WTC11 (cell line): Measurements from ENCODE around the gene MAP3K7.

Experiments
- CREB1 ChIP-seq: sonication (generic); formaldehyde crosslinking; IDR thresholded peaks from 2 replicates; pipeline ENCODE4 v1.8.0; 2023; ENCODE audit warnings: mild to moderate bottlenecking, missing genetic modification reagents
- CREM ChIP-seq: sonication (generic); formaldehyde crosslinking; IDR thresholded peaks from 2 replicates; pipeline ENCODE4 v1.8.1; 2022; ENCODE audit warnings: mild to moderate bottlenecking, missing genetic modification reagents, moderate library complexity
- CTCF ChIP-seq: fragments of 200-600 bp; IDR thresholded peaks from 2 replicates; pipeline ENCODE4 v1.8.0; 2022; ENCODE audit warnings: antibody characterized with exemption
- E2F1 ChIP-seq: sonication (generic); formaldehyde crosslinking; IDR thresholded peaks from 2 replicates; pipeline ENCODE4 v1.8.0; 2022; ENCODE audit warnings: mild to moderate bottlenecking, missing genetic modification reagents
- ERG ChIP-seq: fragments of 250-450 bp; sonication (Bioruptor Pico); IDR thresholded peaks from 2 replicates; pipeline ENCODE4 v1.8.0; 2021; ENCODE audit warnings: mild to moderate bottlenecking
- GTF2I ChIP-seq: fragments of 250-450 bp; sonication (Bioruptor Pico); conservative IDR thresholded peaks from 2 replicates; pipeline ENCODE4 v1.4.0; 2021; ENCODE audit warnings: mild to moderate bottlenecking
- TCF7 ChIP-seq: sonication (generic); formaldehyde crosslinking; IDR thresholded peaks from 2 replicates; pipeline ENCODE4 v1.8.0; 2022; ENCODE audit warnings: mild to moderate bottlenecking, low read depth, missing genetic modification reagents, moderate library complexity
- ZBTB21 ChIP-seq: sonication (generic); formaldehyde crosslinking; IDR thresholded peaks from 2 replicates; pipeline ENCODE4 v1.8.1; 2023; ENCODE audit warnings: mild to moderate bottlenecking, missing genetic modification reagents, borderline replicate concordance
- ZNF121 ChIP-seq: sonication (generic); formaldehyde crosslinking; IDR thresholded peaks from 2 replicates; pipeline ENCODE4 v1.8.0; 2023; ENCODE audit warnings: missing genetic modification reagents
- ZNF532 ChIP-seq: fragments of 250-450 bp; sonication (Bioruptor Pico); IDR thresholded peaks from 2 replicates; pipeline ENCODE4 v1.9.0; 2021; ENCODE audit warnings: mild to moderate bottlenecking, borderline replicate concordance

DNA sequence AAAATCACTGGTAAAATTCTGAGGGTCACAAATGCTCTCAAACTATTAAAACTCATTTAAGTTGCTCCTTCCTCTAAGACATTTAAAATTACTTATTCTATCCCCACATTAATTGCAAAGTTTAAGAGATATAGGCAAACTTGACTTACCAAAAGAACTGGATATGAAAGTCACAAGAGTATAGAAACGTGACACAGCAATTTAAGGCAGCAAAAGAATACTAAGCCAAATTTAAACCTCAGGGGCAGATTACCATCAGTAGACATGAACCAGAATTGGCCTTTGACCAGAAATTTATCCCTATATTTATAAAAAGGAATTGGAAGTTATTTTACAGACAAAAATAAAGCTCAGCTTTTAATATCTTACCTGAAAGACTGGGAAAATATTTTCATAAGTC, 56.0 kb downstream of the MAP3K7 start:
- TF ChIP-seq ZBTB21 (CRISPR knock-in tag) (no peak), CTCF (no peak), ERG (no peak), TCF7 (CRISPR knock-in tag) (no peak), ZNF532 (CRISPR knock-in tag) (no peak), E2F1 (no peak), CREB1 (CRISPR knock-in tag) (no peak), GTF2I (no peak), CREM (CRISPR knock-in tag) (no peak), ZNF121 (no peak)
